K562 (cell line): ENCODE measurements around the gene MBD6. TPM values are rescaled to one million over a fixed set of nuclear protein-coding genes. Genes with fewer than 3 reads are reported as not detected.

ENCODE experiments used
- ETV6 ChIP-seq, 3 experiments: fragments of 150-350 bp in 1 of 3; sonication (generic) in 1 of 3; formaldehyde crosslinking in 1 of 3; IDR thresholded peaks; 2 replicates each; pipeline versions ENCODE4 v1.6.1 to v1.8.0; 2014 to 2022; ENCODE audit warnings: borderline replicate concordance in 2 of 3, low read depth in 2 of 3, antibody characterized with exemption in 1 of 3, low read length in 1 of 3, mild to moderate bottlenecking in 1 of 3, missing genetic modification reagents in 1 of 3
- IFI16 ChIP-seq: fragments of 250-450 bp; sonication (Bioruptor Pico); IDR thresholded peaks from 2 replicates; pipeline ENCODE4 v2.1.2; 2022; ENCODE audit warnings: mild to moderate bottlenecking, inconsistent platforms
- IRF2 ChIP-seq: sonication (generic); formaldehyde crosslinking; IDR thresholded peaks from 2 replicates; pipeline ENCODE4 v1.8.1; 2022; ENCODE audit warnings: mild to moderate bottlenecking, missing genetic modification reagents
- MAX ChIP-seq: sonication (generic); formaldehyde crosslinking; IDR thresholded peaks from 2 replicates; pipeline ENCODE4 v1.9.0; 2022; ENCODE audit warnings: mild to moderate bottlenecking, missing genetic modification reagents
- MBD1 ChIP-seq: fragments of 250-450 bp; sonication (Bioruptor Pico); IDR thresholded peaks from 2 replicates; pipeline ENCODE4 v1.8.0; 2022; ENCODE audit warnings: inconsistent platforms
- MBD2 ChIP-seq: sonication (generic); IDR thresholded peaks from 2 replicates; pipeline ENCODE4 v1.6.1; 2016; ENCODE audit warnings: low read depth, borderline replicate concordance
- MEIS2 ChIP-seq: fragments of 450-650 bp; IDR thresholded peaks from 2 replicates; pipeline ENCODE4 v1.6.1; 2014; ENCODE audit warnings: mild to moderate bottlenecking; ENCODE audit not compliant: partially characterized antibody
- PREB ChIP-seq: sonication (generic); formaldehyde crosslinking; IDR thresholded peaks from 2 replicates; pipeline ENCODE4 v1.8.1; 2023; ENCODE audit warnings: mild to moderate bottlenecking, missing genetic modification reagents
- SIN3A ChIP-seq, 2 experiments: fragments of 150-350 bp in 1 of 2; IDR thresholded peaks; 2 replicates each; pipeline ENCODE4 v1.6.1; 2011 to 2016; ENCODE audit warnings: borderline replicate concordance in 2 of 2, low read depth in 2 of 2, low read length in 2 of 2, mild to moderate bottlenecking in 2 of 2, moderate library complexity in 2 of 2; ENCODE audit not compliant: control insufficient read depth in 1 of 2
- SRF ChIP-seq, 2 experiments: fragments of 250-450, 450-650 bp in 1 of 2; sonication (Bioruptor Pico) in 1 of 2; sonication (generic) in 1 of 2; formaldehyde crosslinking; IDR thresholded peaks; 2 replicates each; pipeline versions ENCODE4 v1.5.0 to v1.5.1; 2020 to 2022; ENCODE audit warnings: mild to moderate bottlenecking in 1 of 2, missing genetic modification reagents in 1 of 2
- ZKSCAN8 ChIP-seq: fragments of 200-800 bp; sonication (Bioruptor generic); IDR thresholded peaks from 2 replicates; pipeline ENCODE4 v1.6.1; 2016; ENCODE audit warnings: missing genetic modification characterization, missing compliant biosample characterization
- ZNF41 ChIP-seq: fragments of 250-450 bp; sonication (Bioruptor Pico); conservative IDR thresholded peaks from 2 replicates; pipeline ENCODE4 v1.4.0; 2020; ENCODE audit warnings: mild to moderate bottlenecking
- polyA plus RNA-seq, 8 experiments: library from polyadenylated mRNA; depleted of rRNA in 4 of 8; stranded (reverse) in 5 of 8; unstranded in 3 of 8; fragments of >200 nt; fragmentation: Nextera tagmentation in 2 of 8; fragmentation: Illumina TruSeq in 1 of 8; extraction: Ambion mirVana in 2 of 8; extraction: Trizol in 1 of 8; gene quantifications; 2 replicates each; pipeline versions ENCODE4 v1.2.1 to v1.2.3, GENCODE V29; 2011 to 2014; ENCODE audit warnings: inconsistent platforms in 1 of 8, missing spikeins in 1 of 8
- total RNA-seq, 7 experiments: library from RNA; depleted of rRNA in 6 of 7; stranded (reverse); fragments of >200 nt in 6 of 7; fragmentation: Illumina TruSeq in 2 of 7; extraction: Trizol in 2 of 7; gene quantifications; 2 replicates each; pipeline versions ENCODE4 v1.2.1 to v1.2.3, GENCODE V29; 2011 to 2021; ENCODE audit warnings: low replicate concordance in 1 of 7
- TF ChIP-seq, protein P1 (sequence below): fragments of 450-650 bp; IDR thresholded peaks from 2 replicates; pipeline ENCODE4 v1.6.1; 2018; ENCODE audit warnings: mild to moderate bottlenecking, low read depth; ENCODE audit not compliant: partially characterized antibody
- TF ChIP-seq, protein P2 (sequence below), 2 experiments: fragments of 450-650 bp in 1 of 2; sonication (generic) in 1 of 2; formaldehyde crosslinking in 1 of 2; IDR thresholded peaks in 1 of 2; conservative IDR thresholded peaks in 1 of 2; 2 replicates each; pipeline versions ENCODE4 v1.6.1 to v1.8.1; 2016 to 2023; ENCODE audit warnings: mild to moderate bottlenecking in 2 of 2, moderate library complexity in 2 of 2, inconsistent platforms in 1 of 2, missing genetic modification reagents in 1 of 2
- TF ChIP-seq, protein P3 (sequence below), 2 experiments: IDR thresholded peaks in 1 of 2; conservative IDR thresholded peaks in 1 of 2; 2 replicates each; pipeline ENCODE4 v1.6.1; 2016; ENCODE audit warnings: low read depth in 2 of 2, mild to moderate bottlenecking in 1 of 2, missing compliant biosample characterization in 1 of 2, missing genetic modification characterization in 1 of 2, moderate library complexity in 1 of 2

The MBD6 gene
- total and polyA plus RNA-seq, 9 of the 15 experiments (the other 6 are each of a cell fraction or from before 2014, with no cell fraction given), result 2.0 to 54.8 (median 3.8) TPM

DNA sequence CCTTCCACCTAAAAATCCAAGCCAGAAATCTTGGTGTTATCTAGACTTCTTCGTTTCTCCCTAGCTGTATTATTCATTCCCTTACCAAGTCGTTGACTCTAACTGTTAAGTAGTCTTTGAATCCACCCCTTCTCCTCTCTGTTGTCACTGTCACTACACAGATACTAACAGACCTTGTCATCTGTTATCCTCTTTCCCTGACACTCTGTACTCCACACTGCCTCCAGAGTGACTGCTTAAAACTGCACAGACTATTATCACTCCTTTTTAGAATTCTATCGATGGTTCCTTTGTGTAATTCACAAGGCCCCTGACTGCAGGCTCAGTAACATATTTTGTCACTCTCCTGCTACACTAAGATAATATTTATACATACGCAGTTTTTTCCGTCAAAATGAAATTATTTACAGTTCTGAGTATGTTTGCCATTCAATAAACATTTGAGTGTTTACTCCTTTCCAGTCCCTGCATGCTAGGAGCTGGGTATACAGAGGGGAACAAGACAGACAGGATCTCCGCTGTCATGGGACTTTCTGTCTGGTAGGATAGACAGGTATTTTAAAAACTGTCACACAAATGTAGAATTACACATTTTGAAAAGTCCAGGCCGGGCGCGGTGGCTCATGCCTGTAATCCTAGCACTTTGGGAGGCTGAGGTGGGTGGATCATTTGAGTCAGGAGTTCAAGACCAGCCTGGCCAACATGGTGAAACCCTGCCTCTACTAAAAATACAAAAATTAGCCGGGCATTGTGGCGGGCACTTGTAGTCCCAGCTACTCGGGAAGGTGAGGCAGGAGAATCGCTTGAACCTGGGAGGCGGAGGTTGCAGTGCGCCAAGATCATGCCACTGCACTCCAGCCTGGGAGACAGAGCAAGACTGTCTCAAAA lies 31.0 kb upstream of the MBD6 start (continued):
- TF ChIP-seq PREB (CRISPR knock-in tag), result no peak
- TF ChIP-seq MEIS2, result peak; percentile 44
- TF ChIP-seq, protein P1, sequence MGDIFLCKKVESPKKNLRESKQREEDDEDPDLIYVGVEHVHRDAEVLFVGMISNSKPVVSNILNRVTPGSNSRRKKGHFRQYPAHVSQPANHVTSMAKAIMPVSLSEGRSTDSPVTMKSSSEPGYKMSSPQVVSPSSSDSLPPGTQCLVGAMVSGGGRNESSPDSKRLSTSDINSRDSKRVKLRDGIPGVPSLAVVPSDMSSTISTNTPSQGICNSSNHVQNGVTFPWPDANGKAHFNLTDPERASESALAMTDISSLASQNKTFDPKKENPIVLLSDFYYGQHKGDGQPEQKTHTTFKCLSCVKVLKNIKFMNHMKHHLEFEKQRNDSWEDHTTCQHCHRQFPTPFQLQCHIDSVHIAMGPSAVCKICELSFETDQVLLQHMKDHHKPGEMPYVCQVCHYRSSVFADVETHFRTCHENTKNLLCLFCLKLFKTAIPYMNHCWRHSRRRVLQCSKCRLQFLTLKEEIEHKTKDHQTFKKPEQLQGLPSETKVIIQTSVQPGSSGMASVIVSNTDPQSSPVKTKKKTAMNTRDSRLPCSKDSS, result no peak
- no peak for TF ChIP-seq MAX (CRISPR knock-in tag)
- no peak for TF ChIP-seq MBD2
- TF ChIP-seq, protein P2, sequence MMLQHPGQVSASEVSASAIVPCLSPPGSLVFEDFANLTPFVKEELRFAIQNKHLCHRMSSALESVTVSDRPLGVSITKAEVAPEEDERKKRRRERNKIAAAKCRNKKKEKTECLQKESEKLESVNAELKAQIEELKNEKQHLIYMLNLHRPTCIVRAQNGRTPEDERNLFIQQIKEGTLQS (IDR thresholded peaks at IDR 0.05), result no peak
- TF ChIP-seq, protein P2 (CRISPR knock-in tag; conservative IDR thresholded peaks at IDR 0.05), result no peak
- no peak for TF ChIP-seq SRF (CRISPR knock-in tag; IDR thresholded peaks at IDR 0.05)
- TF ChIP-seq ZNF41 (CRISPR knock-in tag), result no peak
- no peak for TF ChIP-seq ZKSCAN8
- TF ChIP-seq MBD1 (CRISPR knock-in tag), result no peak
- no peak for TF ChIP-seq SIN3A (IDR thresholded peaks at IDR 0.05; ENCODE audit: borderline replicate concordance in 2 of 2, control insufficient read depth in 1 of 2, low read depth in 2 of 2, low read length in 2 of 2)
- TF ChIP-seq IRF2 (CRISPR knock-in tag), result no peak
- TF ChIP-seq, protein P3, sequence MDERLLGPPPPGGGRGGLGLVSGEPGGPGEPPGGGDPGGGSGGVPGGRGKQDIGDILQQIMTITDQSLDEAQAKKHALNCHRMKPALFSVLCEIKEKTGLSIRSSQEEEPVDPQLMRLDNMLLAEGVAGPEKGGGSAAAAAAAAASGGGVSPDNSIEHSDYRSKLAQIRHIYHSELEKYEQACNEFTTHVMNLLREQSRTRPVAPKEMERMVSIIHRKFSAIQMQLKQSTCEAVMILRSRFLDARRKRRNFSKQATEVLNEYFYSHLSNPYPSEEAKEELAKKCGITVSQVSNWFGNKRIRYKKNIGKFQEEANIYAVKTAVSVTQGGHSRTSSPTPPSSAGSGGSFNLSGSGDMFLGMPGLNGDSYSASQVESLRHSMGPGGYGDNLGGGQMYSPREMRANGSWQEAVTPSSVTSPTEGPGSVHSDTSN (CRISPR knock-in tag; IDR thresholded peaks at IDR 0.05; ENCODE audit: low read depth), result no peak
- TF ChIP-seq, protein P3 (tag; conservative IDR thresholded peaks at IDR 0.05; ENCODE audit: low read depth), result peak; percentile 36; the same call in 1 of the 2 replicates
- no peak for TF ChIP-seq ETV6 (IDR thresholded peaks at IDR 0.05; ENCODE audit: borderline replicate concordance in 1 of 2, low read depth in 2 of 2, low read length in 1 of 2)
- no peak for TF ChIP-seq ETV6 (CRISPR knock-in tag; IDR thresholded peaks at IDR 0.05; ENCODE audit: borderline replicate concordance)
- no peak for TF ChIP-seq IFI16 (CRISPR knock-in tag)
